Endothelial cell of umbilical vein (primary cell): ENCODE results near the gene AKT2. TPM values are rescaled to one million over a fixed set of nuclear protein-coding genes. Genes with fewer than 3 reads are reported as not detected.

Experiments used
- BruUV-seq: library from RNA; stranded (reverse); fragments of 400-500 nt; replicated peaks from 2 replicates; lab custom pipeline; 2021; lab: Mats Ljungman, UMichigan
- CTCF ChIA-PET: fragments of 300-600, 350-600 bp; sonication (Branson Sonifier 250); formaldehyde crosslinking; loops from one replicate; lab custom pipeline; 2021; ENCODE audit warnings: antibody characterized with exemption, inconsistent platforms; lab: Charles Lee
- POLR2A ChIA-PET: fragments of 300-600, 350-600 bp; sonication (Branson Sonifier 250); formaldehyde crosslinking; loops from one replicate; lab custom pipeline; 2021; ENCODE audit warnings: antibody characterized with exemption, inconsistent platforms; lab: Charles Lee
- DNase-seq: peaks from one replicate; pipeline ENCODE4 v3.0.0-alpha.2; 2011; ENCODE audit warnings: low read depth, low spot score
- FAIRE-seq: peaks from 2 replicates; lab custom pipeline; 2011; peaks lifted over from hg19 to GRCh38; lab: Jason Lieb, UNC
- H2AFZ ChIP-seq: 2 replicates; pipeline ENCODE4 v1.6.0; 2012; ENCODE audit warnings: low read depth, low read length, control low read depth, inconsistent platforms
- H3K27ac ChIP-seq: 2 replicates; pipeline ENCODE4 v1.5.1; 2011; ENCODE audit warnings: low read depth, mild to moderate bottlenecking, control low read depth, low read length, moderate library complexity; ENCODE audit not compliant: insufficient read depth
- H3K27me3 ChIP-seq, 2 experiments: 2 replicates each; pipeline versions ENCODE4 v1.6.0 to v1.6.1; 2011; ENCODE audit warnings: low read length in 2 of 2, mixed read lengths in 1 of 2; ENCODE audit not compliant: control insufficient read depth in 2 of 2, insufficient read depth in 2 of 2
- H3K36me3 ChIP-seq, 2 experiments: 2 replicates in 1 of 2; 3 replicates in 1 of 2; pipeline ENCODE4 v1.5.1; 2011; ENCODE audit warnings: low read length in 2 of 2, mild to moderate bottlenecking in 1 of 2, moderate library complexity in 1 of 2; ENCODE audit not compliant: control insufficient read depth in 2 of 2, insufficient read depth in 2 of 2; ENCODE audit errors: extremely low read depth in 1 of 2
- H3K4me1 ChIP-seq: 3 replicates; pipeline ENCODE4 v1.5.1; 2011; ENCODE audit warnings: mild to moderate bottlenecking, low read length; ENCODE audit not compliant: control insufficient read depth, insufficient read depth; ENCODE audit errors: extremely low read depth
- H3K4me2 ChIP-seq: 2 replicates; pipeline ENCODE4 v1.6.1; 2011; ENCODE audit warnings: low read length, control low read depth, mixed read lengths; ENCODE audit not compliant: insufficient read depth
- H3K4me3 ChIP-seq, 3 experiments: fragments of 200-600 bp in 1 of 3; sonication (generic), shearing (Covaris generic) in 1 of 3; replicated peaks in 1 of 3; 2 replicates each; pipeline ENCODE4 v1.5.1; 2011 to 2016; ENCODE audit warnings: control low read depth in 3 of 3, low read length in 3 of 3, mild to moderate bottlenecking in 2 of 3, inconsistent platforms in 1 of 3, low read depth in 1 of 3, moderate library complexity in 1 of 3; ENCODE audit not compliant: insufficient read depth in 1 of 3
- H3K79me2 ChIP-seq: 2 replicates; pipeline ENCODE4 v1.6.0; 2012; ENCODE audit warnings: low read length, inconsistent platforms; ENCODE audit not compliant: control insufficient read depth, insufficient read depth
- H3K9ac ChIP-seq: replicated peaks from 2 replicates; pipeline ENCODE3; 2011; ENCODE audit warnings: low read length, control low read depth; ENCODE audit not compliant: insufficient read depth; ENCODE audit errors: extremely low read depth
- H3K9me1 ChIP-seq: replicated peaks from 3 replicates; pipeline ENCODE4 v1.6.0; 2011; ENCODE audit warnings: mild to moderate bottlenecking, low read length; ENCODE audit not compliant: control insufficient read depth, insufficient read depth; ENCODE audit errors: extremely low read depth
- H3K9me3 ChIP-seq: replicated peaks from 2 replicates; pipeline ENCODE4 v1.5.1; 2012; ENCODE audit warnings: low read length, inconsistent platforms; ENCODE audit not compliant: control insufficient read depth, insufficient read depth
- H4K20me1 ChIP-seq: replicated peaks from 2 replicates; pipeline ENCODE3; 2011; ENCODE audit warnings: mild to moderate bottlenecking, low read length; ENCODE audit not compliant: control insufficient read depth, insufficient read depth; ENCODE audit errors: extremely low read depth
- EZH2 ChIP-seq: IDR thresholded peaks from 2 replicates; pipeline ENCODE4 v1.6.1; 2012; ENCODE audit warnings: borderline replicate concordance, low read depth, mild to moderate bottlenecking, moderate library complexity, low read length, inconsistent platforms; ENCODE audit not compliant: severe bottlenecking
- FOS ChIP-seq: IDR thresholded peaks from 2 replicates; pipeline ENCODE4 v1.6.1; 2011; ENCODE audit warnings: mild to moderate bottlenecking, low read length, moderate library complexity, borderline replicate concordance; ENCODE audit not compliant: insufficient read depth
- GATA2 ChIP-seq: IDR thresholded peaks from 2 replicates; pipeline ENCODE4 v1.7.0; 2011; ENCODE audit warnings: low read depth, mild to moderate bottlenecking, moderate library complexity, mixed read lengths, low read length; ENCODE audit not compliant: insufficient read length, insufficient read depth
- JUN ChIP-seq: IDR thresholded peaks from 2 replicates; pipeline ENCODE4 v1.6.1; 2011; ENCODE audit warnings: borderline replicate concordance, low read depth; ENCODE audit not compliant: insufficient read length, insufficient read depth
- MYC ChIP-seq: IDR thresholded peaks from one replicate; pipeline ENCODE4 v1.6.1; 2011; ENCODE audit warnings: mild to moderate bottlenecking, low read depth, low read length
- POLR2A ChIP-seq: IDR thresholded peaks from 2 replicates; pipeline ENCODE4 v1.6.1; 2012; ENCODE audit warnings: low read depth, mild to moderate bottlenecking, control low read depth, low read length
- POLR2AphosphoS5 ChIP-seq: IDR thresholded peaks from 2 replicates; pipeline ENCODE4 v1.6.1; 2012; ENCODE audit warnings: low read depth, mild to moderate bottlenecking, control low read depth, low read length, moderate library complexity; ENCODE audit not compliant: insufficient read depth
- dilution Hi-C: fragments of 300-500 bp; cut with MboI; formaldehyde crosslinking; loops from one replicate; pipeline ENCODE4 v1.15.0; 2019; ENCODE audit warnings: low sequenced_read_pairs; ENCODE audit not compliant: extremely low pct_ligation_motif_present
- intact Hi-C: fragments of 100-400 bp; cut with micrococcal nuclease; formaldehyde crosslinking; loops from one replicate; pipeline ENCODE4 v1.10.0; 2022
- polyA plus RNA-seq, 4 experiments: library from polyadenylated mRNA; depleted of rRNA in 3 of 4; stranded (reverse) in 3 of 4; unstranded in 1 of 4; fragments of >200 nt; gene quantifications; 2 replicates each; pipeline versions ENCODE4 v1.2.1 to v1.2.3, GENCODE V29; 2011 to 2012; ENCODE audit warnings: missing spikeins in 1 of 4
- total RNA-seq: library from RNA; stranded (reverse); gene quantifications from 2 replicates; pipeline ENCODE4 v1.2.3, GENCODE V29; 2021
- TF ChIP-seq, protein P1 (sequence below): IDR thresholded peaks from 2 replicates; pipeline ENCODE4 v1.6.1; 2011; ENCODE audit not compliant: insufficient read depth, insufficient read length
- TF ChIP-seq, protein P2 (sequence below), 2 donors: IDR thresholded peaks; 1 replicate in 1 of 2; 2 replicates in 1 of 2; pipeline ENCODE4 v1.5.1; 2011; ENCODE audit warnings: low read length in 2 of 2, mild to moderate bottlenecking in 2 of 2, moderate library complexity in 2 of 2, control low read depth in 1 of 2, inconsistent platforms in 1 of 2, low read depth in 1 of 2; ENCODE audit not compliant: insufficient read depth in 1 of 2; ENCODE audit errors: extremely low read depth in 1 of 2

AKT2 gene
- total and polyA plus RNA-seq, 2 donors (not counting 3 experiments of a cell fraction or from before 2014, with no cell fraction given) = 65.2 to 69.8 TPM

- Histone ChIP-seq H3K4me2 (no peak overlapping the region), H3K79me2 (no peaks in the 10 kb centered on the region), H3K9me3 (no peaks in the 10 kb centered on the region), H3K9ac (no peak overlapping the region), H3K4me3 (no peak overlapping the region), H2AFZ (no peak overlapping the region), H3K4me1 (peaks cover 23% of the 10 kb centered on the region), H3K9me1 (no peaks in the 10 kb centered on the region), H3K27ac (no peak overlapping the region), H4K20me1 (no peaks in the 10 kb centered on the region), H3K36me3 (no peaks in the 10 kb centered on the region), H3K27me3 (peaks cover 23 to 35% of the 10 kb centered on the region in 2 experiments)
- DNase-seq (no peak), FAIRE-seq (peak; percentile 91)
- POLR2A ChIA-PET = no interaction called here
- intact Hi-C loops = no loop called here
- dilution Hi-C loops = no loop called here
- CTCF ChIA-PET = no interaction called here
- no TSS peak for BruUV-seq
- TF ChIP-seq JUN (no peak), MYC (no peak), GATA2 (no peak), POLR2A (no peak), POLR2AphosphoS5 (no peak), FOS (no peak), EZH2 (no peak)
- TF ChIP-seq, protein P1, sequence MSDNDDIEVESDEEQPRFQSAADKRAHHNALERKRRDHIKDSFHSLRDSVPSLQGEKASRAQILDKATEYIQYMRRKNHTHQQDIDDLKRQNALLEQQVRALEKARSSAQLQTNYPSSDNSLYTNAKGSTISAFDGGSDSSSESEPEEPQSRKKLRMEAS = no peak
- TF ChIP-seq, protein P2, sequence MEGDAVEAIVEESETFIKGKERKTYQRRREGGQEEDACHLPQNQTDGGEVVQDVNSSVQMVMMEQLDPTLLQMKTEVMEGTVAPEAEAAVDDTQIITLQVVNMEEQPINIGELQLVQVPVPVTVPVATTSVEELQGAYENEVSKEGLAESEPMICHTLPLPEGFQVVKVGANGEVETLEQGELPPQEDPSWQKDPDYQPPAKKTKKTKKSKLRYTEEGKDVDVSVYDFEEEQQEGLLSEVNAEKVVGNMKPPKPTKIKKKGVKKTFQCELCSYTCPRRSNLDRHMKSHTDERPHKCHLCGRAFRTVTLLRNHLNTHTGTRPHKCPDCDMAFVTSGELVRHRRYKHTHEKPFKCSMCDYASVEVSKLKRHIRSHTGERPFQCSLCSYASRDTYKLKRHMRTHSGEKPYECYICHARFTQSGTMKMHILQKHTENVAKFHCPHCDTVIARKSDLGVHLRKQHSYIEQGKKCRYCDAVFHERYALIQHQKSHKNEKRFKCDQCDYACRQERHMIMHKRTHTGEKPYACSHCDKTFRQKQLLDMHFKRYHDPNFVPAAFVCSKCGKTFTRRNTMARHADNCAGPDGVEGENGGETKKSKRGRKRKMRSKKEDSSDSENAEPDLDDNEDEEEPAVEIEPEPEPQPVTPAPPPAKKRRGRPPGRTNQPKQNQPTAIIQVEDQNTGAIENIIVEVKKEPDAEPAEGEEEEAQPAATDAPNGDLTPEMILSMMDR (IDR thresholded peaks at IDR 0.05; ENCODE audit: extremely low read depth in 1 of 2, insufficient read depth in 1 of 2, low read depth in 1 of 2, low read length in 2 of 2) = no peak
These were observed 56.8 kb downstream of the AKT2 start for GRCh38 chr19:40228346-40228745.
